Heart right ventricle (tissue), 16 donors: ENCODE measurements around the gene MCTP1. TPM values are rescaled to one million over a fixed set of nuclear protein-coding genes. Genes with fewer than 3 reads are reported as not detected.

Experiments
- ATAC-seq, 8 donors: fragments of 200-7000 bp; cut with Tn5 transposase; one replicate each; pipeline ENCODE4 v1.9.1; 2020; ENCODE audit warnings: mild to moderate bottlenecking in 8 of 8, moderate library complexity in 8 of 8, moderate number of reproducible peaks in 1 of 8
- DNase-seq, 2 donors: peaks; one replicate each; pipeline ENCODE4 v3.0.0-alpha.2; 2020
- H3K27ac ChIP-seq, 10 donors: fragments of 200-600 bp; sonication (generic) in 2 of 10; one replicate each; pipeline versions ENCODE4 v1.5.0 to v1.8.0; 2020 to 2022; ENCODE audit warnings: mild to moderate bottlenecking in 3 of 10
- H3K27me3 ChIP-seq, 7 donors: fragments of 200-600 bp; one replicate each; pipeline ENCODE4 v1.8.0; 2021 to 2022; ENCODE audit warnings: mild to moderate bottlenecking in 2 of 7
- H3K36me3 ChIP-seq, 9 donors: fragments of 200-600 bp; sonication (generic) in 1 of 9; one replicate each; pipeline versions ENCODE4 v1.5.0 to v1.8.0; 2020 to 2022; ENCODE audit warnings: mild to moderate bottlenecking in 2 of 9
- H3K4me1 ChIP-seq, 9 donors: fragments of 200-600 bp; sonication (generic) in 1 of 9; one replicate each; pipeline versions ENCODE4 v1.5.0 to v1.8.0; 2020 to 2022; ENCODE audit warnings: mild to moderate bottlenecking in 4 of 9
- H3K4me3 ChIP-seq, 10 donors: fragments of 200-600 bp; sonication (generic) in 2 of 10; one replicate each; pipeline versions ENCODE4 v1.5.0 to v1.8.0; 2020 to 2022; ENCODE audit warnings: mild to moderate bottlenecking in 7 of 10, moderate library complexity in 2 of 10
- H3K9me3 ChIP-seq, 11 donors: fragments of 200-600 bp in 10 of 11; sonication (generic) in 2 of 11; one replicate each; pipeline versions ENCODE4 v1.5.0 to v1.8.0; 2013 to 2022; ENCODE audit warnings: mild to moderate bottlenecking in 2 of 11, control low read depth in 1 of 11, moderate library complexity in 1 of 11
- WGBS, 2 donors: extraction: QIAGEN DNeasy Blood & Tissue Kit; methylation state at CpG; one replicate each; pipeline ENCODE4 v1.1.7; 2013; ENCODE audit warnings: inconsistent platforms in 1 of 2; 5-methylcytosine and 5-hydroxymethylcytosine counted together
- intact Hi-C, 10 donors: fragments of 100-400 bp; cut with DNase I; formaldehyde crosslinking; loops; one replicate each; pipeline versions ENCODE4 v1.11.1 to v1.14.2; 2022
- polyA plus RNA-seq, 2 donors: library from polyadenylated mRNA; stranded (reverse); fragments of 200-250 nt; gene quantifications; one replicate each; pipeline ENCODE4 v1.2.3, GENCODE V29; 2013
- total RNA-seq, 10 donors: library from RNA; stranded (reverse); fragmentation: NEBNext Ultra II Directional in 3 of 10; extraction: Animal tissue kit (Norgen Biotek cat#: 25700) in 3 of 10; gene quantifications; one replicate each; pipeline versions ENCODE4 v1.2.1 to v1.2.4, GENCODE V29; 2021 to 2023
- TF ChIP-seq, protein P1 (sequence below), 9 donors: fragments of 200-600 bp; sonication (generic) in 2 of 9; IDR thresholded peaks; one replicate each; pipeline versions ENCODE4 v1.5.0 to v1.8.0; 2021 to 2022; ENCODE audit warnings: antibody characterized with exemption in 9 of 9, mild to moderate bottlenecking in 5 of 9, moderate library complexity in 1 of 9
- donor health status: Arrhythmogenic right ventricular cardiomyopathy.
- donor health status: ischemic (EF 13 %, LVEDD 7.1; RV severe dilation, severe dysfunction).
- donor health status: healthy with polysubstance abuse.
- donor health status: DM: no; HTN: yes; CAD: no.
- donor health status: DM: no; HTN: no; CAD: no.
- donor health status: ischemic (EF 25% LVEDD 6.9; RV normal size, moderate dysfunction).
- donor health status: ischemic (EF 25% LVEDD 5.7; RV mildly dilated, moderate dysfunction).
- donor health status: healthy.
- donor health status: DM: yes; HTN: yes; CAD: no.
- donor health status: Ischemic cardiomyopathy.
- donor health status: ischemic (EF 35%, LVEDD 5.7; RV mildly dilated, moderate dysfunction).
- donor health status: nonischemic (EF 11% LVEDD 7.7; RV severe dilation, severe dysfunction).
- donor health status: DM: yes; HTN: yes; CAD: no.
- donor health status: PGD.
- donor health status: ischemic (EF 29% LVEDD 5.4; RV normal size, mild dysfunction).
- donor health status: nonischemic (EF 23%, LVEDD 6.1; RV moderate dilation, normal function).

Gene MCTP1
- total and polyA plus RNA-seq, 12 donors, result 1.3 to 19.7 (median 5.3) TPM

DNA sequence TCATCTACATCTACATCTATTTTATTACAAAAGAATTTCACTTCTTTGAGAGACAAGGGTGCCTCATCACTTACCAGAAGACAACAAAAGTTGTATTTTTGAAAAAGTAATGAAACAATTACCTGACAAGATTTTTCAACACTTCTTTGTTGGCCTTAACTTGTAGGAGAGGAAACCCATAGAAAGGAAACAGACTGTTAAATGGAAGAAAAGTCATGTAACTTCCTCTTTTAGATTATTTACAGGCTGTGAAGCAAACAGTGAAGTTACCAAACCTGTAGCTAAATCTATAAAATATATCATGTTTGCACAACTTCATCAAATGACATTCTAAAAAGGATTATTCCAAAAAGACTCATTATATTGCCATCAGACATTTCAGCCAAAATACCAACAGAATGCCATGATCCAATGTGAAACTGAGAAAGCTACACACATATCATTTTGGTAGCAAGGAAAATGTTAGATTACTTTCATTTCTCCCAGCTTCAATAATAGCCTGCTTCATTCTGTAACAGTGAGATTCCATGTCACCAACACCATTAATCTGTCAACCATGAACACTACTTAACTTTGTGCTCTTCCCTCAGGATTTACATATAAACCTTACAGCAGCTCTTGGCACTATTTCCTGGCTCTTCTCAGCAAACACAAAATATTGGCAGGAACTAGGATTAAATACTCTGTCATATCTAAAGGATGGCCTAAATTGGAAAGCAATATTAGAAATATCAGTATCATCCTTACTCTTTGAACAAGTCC, 122.5 kb downstream of the MCTP1 start:
- intact Hi-C loops, result no loop called here

DNA sequence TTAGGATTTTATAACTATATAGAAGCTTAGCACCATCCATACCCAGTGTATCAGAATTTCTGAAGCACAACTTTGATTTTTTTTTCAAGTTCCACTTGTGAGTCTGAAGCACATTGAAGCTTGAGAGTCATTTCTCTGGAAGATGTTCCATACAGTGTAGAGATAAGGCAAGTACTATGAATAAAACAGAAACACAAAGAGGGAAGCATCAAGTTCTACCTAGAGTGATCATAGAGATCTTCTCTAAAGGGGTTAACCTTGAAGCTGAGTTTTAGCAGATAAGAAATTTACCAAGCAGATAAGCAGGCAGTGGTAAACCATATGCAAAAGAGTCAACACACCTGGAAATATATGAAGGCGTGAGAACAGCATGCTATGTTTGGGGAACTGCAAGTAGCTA, 125.3 kb downstream of the MCTP1 start:
- intact Hi-C loops, result no loop called here
- H3K36me3 ChIP-seq, result no peaks in the 10 kb centered on the region
- H3K27me3 ChIP-seq, result no peaks in the 10 kb centered on the region
- ATAC-seq (no peak), DNase-seq (no peak)
- H3K4me1 ChIP-seq, result peaks cover 0 to 10% (median 0%) of the 10 kb centered on the region in 9 donors
- H3K4me3 ChIP-seq, result no peak overlapping the region
- WGBS, 2 donors, result 84 to 91% methylated on average over 1 of the region's 1 CpG
- no peaks in the 10 kb centered on the region for H3K9me3 ChIP-seq
- H3K27ac ChIP-seq, result no peak overlapping the region
- TF ChIP-seq, protein P1, sequence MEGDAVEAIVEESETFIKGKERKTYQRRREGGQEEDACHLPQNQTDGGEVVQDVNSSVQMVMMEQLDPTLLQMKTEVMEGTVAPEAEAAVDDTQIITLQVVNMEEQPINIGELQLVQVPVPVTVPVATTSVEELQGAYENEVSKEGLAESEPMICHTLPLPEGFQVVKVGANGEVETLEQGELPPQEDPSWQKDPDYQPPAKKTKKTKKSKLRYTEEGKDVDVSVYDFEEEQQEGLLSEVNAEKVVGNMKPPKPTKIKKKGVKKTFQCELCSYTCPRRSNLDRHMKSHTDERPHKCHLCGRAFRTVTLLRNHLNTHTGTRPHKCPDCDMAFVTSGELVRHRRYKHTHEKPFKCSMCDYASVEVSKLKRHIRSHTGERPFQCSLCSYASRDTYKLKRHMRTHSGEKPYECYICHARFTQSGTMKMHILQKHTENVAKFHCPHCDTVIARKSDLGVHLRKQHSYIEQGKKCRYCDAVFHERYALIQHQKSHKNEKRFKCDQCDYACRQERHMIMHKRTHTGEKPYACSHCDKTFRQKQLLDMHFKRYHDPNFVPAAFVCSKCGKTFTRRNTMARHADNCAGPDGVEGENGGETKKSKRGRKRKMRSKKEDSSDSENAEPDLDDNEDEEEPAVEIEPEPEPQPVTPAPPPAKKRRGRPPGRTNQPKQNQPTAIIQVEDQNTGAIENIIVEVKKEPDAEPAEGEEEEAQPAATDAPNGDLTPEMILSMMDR (IDR thresholded peaks at IDR 0.05), result no peak

More for the DNA sequence above, 122.5 kb downstream of the MCTP1 start:
- Histone ChIP-seq H3K36me3 (no peaks in the 10 kb centered on the region), H3K4me1 (peaks cover 0 to 10% (median 0%) of the 10 kb centered on the region in 9 donors), H3K4me3 (no peak overlapping the region), H3K27me3 (no peaks in the 10 kb centered on the region), H3K9me3 (peaks cover 0 to 2% (median 0%) of the 10 kb centered on the region in 11 donors), H3K27ac (no peak overlapping the region)
- no peak for DNase-seq
- ATAC-seq, result no peak
- TF ChIP-seq, protein P1 (IDR thresholded peaks at IDR 0.05), result no peak

DNA sequence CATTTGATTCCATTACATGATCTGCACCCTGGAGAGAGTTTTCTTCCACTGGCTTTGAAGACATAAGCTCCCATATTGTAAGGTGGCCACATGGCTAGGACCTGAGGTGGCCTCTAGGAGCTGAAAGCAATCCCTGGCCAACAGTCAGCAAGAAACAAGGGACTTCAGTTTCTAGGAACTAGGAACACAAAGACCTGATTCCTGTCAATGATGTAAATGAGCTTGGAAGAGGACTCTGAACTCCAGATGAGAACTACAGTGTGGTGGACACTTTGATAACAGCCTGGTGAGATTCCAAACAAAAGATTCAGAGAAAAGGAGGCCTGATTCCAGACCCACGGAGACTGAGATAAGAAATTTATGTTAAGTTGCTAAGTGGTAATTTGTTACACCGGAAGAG, 129.0 kb downstream of the MCTP1 start:
- TF ChIP-seq, protein P1 (IDR thresholded peaks at IDR 0.05), result no peak
- no peaks in the 10 kb centered on the region for H3K9me3 ChIP-seq
- H3K36me3 ChIP-seq, result no peaks in the 10 kb centered on the region
- H3K4me1 ChIP-seq, result peaks cover 0 to 17% (median 4%) of the 10 kb centered on the region in 9 donors
- no peak for DNase-seq
- 56% methylated on average over 2 of the region's 2 CpGs for WGBS, 2 donors
- H3K4me3 ChIP-seq, result no peak overlapping the region
- no peak for ATAC-seq
- intact Hi-C loops, result no loop called here
- no peaks in the 10 kb centered on the region for H3K27me3 ChIP-seq
- H3K27ac ChIP-seq, result no peak overlapping the region

DNA sequence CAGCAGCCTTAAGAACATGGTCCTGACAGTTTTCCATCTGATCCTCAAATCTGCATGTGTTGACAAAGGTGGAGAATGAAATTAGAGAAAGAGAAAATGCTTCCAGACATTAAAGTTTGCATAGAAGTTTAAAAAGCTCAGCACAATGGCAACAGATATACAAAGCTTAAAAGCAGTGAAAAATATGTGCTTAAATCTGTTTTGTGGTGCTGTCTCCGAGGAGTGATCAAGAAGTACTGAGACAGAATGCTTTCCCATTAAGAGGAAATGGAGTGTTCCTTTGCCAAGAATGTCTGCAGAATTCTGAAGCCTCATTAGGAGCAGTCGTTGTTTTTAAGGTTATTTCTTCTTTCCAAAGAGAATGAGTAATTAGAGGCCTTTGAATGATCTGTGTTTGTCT, 131.4 kb downstream of the MCTP1 start:
- no peak overlapping the region for H3K4me3 ChIP-seq
- peaks cover 0 to 2% (median 0%) of the 10 kb centered on the region in 11 donors for H3K9me3 ChIP-seq
- DNase-seq (no peak), ATAC-seq (peak in 2 of 8 donors; percentile 20 to 31)
- peaks cover 0 to 17% (median 4%) of the 10 kb centered on the region in 9 donors for H3K4me1 ChIP-seq
- TF ChIP-seq, protein P1 (IDR thresholded peaks at IDR 0.05), result no peak
- 32 to 40% methylated on average over 2 of the region's 2 CpGs for WGBS, 2 donors
- intact Hi-C loops, result no loop called here
- H3K27me3 ChIP-seq, result no peaks in the 10 kb centered on the region
- peak overlapping the region in 3 of 10 donors; percentile 29 to 51 (median 32) for H3K27ac ChIP-seq
- no peaks in the 10 kb centered on the region for H3K36me3 ChIP-seq
